ENCODE measurements around the gene LCE2A. TPM values are rescaled to one million over a fixed set of nuclear protein-coding genes. Genes with fewer than 3 reads are reported as not detected.

Gene LCE2A
- total RNA-seq, 1 donor from 2014 or later: 1.2 TPM

DNA sequence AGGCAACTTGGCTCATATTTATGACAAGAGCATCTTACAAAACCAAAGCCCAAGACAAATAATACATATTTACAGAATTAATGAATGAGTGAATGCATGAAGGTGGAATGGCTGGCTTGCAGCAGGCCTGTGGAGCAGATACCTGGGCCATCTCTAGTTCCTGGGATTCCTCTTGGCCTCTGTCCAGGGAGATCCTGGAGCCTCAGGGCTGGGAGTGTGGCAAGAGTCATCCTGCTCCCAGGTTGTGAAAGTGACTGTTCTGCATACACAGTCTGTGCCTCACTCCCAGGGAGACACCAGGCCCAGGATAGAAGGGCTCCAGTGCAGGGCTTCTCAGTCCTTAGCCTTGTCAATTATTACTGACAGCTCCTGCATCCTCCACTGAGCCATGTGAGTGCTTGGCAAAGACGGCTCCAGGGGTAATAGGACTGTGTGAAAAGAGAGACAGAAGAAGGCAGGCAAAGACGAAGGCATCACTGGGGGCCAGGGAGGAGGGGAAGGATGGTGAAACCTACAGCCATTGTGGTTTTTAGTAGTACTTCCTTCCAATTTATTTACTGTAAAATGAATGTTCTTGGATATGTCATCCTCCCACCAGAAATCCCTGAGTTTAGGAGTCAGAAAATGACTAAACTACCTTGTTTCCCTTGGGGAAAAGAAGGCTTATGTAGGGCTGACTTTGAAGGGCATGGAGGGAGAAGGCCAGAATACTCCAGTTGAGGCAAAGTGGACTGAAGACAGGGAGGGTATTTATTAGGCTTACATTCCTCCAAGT is 45.4 kb downstream of the LCE2A start:
- DNase-seq: no peak

DNA sequence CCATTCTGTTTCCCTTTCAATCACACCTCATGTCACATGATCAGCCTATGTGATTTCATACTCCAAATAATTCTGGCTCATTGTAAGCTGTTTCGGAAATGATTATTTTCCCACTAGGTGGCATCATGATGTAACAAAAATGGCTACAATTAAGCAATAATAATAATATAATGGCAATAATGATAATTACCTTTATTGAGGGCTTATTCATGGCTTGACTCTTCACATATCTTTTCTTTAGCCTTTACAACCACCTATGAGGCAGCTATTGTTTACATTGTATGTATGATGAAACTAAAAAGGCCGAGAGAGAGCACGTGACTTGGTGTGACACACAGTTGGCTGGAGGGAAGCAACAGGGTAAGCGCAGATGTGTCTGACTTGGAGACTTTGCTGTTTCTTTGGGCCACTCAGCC is 47.2 kb downstream of the LCE2A start:
- no peak for DNase-seq

GRCh38 chr1:152745765-152746444 is 47.8 kb downstream of the LCE2A start:
- no peak for DNase-seq

- no peak for DNase-seq
Observed at GRCh38 chr1:152747831-152748230, 49.7 kb downstream of the LCE2A start.

Other genes with a start within 250 kb of the LCE2A start
- gene LCE5A, start 187.5 kb upstream of the LCE2A start, total RNA-seq: not detected
- 5.0 TPM for gene CRCT1, start 183.9 kb upstream of the LCE2A start, total RNA-seq
- 1.3 TPM for gene LCE3E, start 131.6 kb upstream of the LCE2A start, total RNA-seq
- gene LCE3D, start 117.8 kb upstream of the LCE2A start, total RNA-seq: 1.9 TPM
- gene LCE3C, start 98.1 kb upstream of the LCE2A start, total RNA-seq: not detected
- not detected for gene LCE3B, start 84.5 kb upstream of the LCE2A start, total RNA-seq
- gene LCE3A, start 75.2 kb upstream of the LCE2A start, total RNA-seq: not detected
- gene LCE2D, start 35.0 kb upstream of the LCE2A start, total RNA-seq: 0.49 TPM
- gene LCE2C, start 23.1 kb upstream of the LCE2A start, total RNA-seq: 3.4 TPM
- 5.9 TPM for gene LCE2B, start 12.2 kb upstream of the LCE2A start, total RNA-seq
- not detected for gene LCE4A, start 9.8 kb downstream of the LCE2A start, total RNA-seq
- 0.89 TPM for gene KPRP, start 59.7 kb downstream of the LCE2A start, total RNA-seq
- not detected for gene LCE1F, start 76.8 kb downstream of the LCE2A start, total RNA-seq
- gene LCE1E, start 87.9 kb downstream of the LCE2A start, total RNA-seq: 0.59 TPM
- 1.4 TPM for gene LCE1D, start 98.4 kb downstream of the LCE2A start, total RNA-seq
- gene LCE1C, start 108.3 kb downstream of the LCE2A start, total RNA-seq: 9.3 TPM
- 1.9 TPM for gene LCE1B, start 113.6 kb downstream of the LCE2A start, total RNA-seq
- gene LCE1A, start 129.1 kb downstream of the LCE2A start, total RNA-seq: 1.7 TPM
- gene LCE6A, start 144.5 kb downstream of the LCE2A start, total RNA-seq: 4.4 TPM
- gene LCE7A, start 161.7 kb downstream of the LCE2A start, total RNA-seq: not detected
- gene SMCP, start 180.0 kb downstream of the LCE2A start, total RNA-seq: not detected
- 71.5 TPM for gene IVL, start 210.2 kb downstream of the LCE2A start, total RNA-seq
- 1.8 TPM for gene SPRR5, start 248.9 kb downstream of the LCE2A start, total RNA-seq